Fibroblast of lung (primary cell): ENCODE results near the gene NEXN.

ENCODE experiments used
- EZH2 ChIP-seq: IDR thresholded peaks from 2 replicates; pipeline ENCODE4 v1.5.1; 2012; ENCODE audit warnings: low read length, control low read depth, mild to moderate bottlenecking; ENCODE audit errors: missing control alignments
- TF ChIP-seq, protein P1 (sequence below), 2 donors: IDR thresholded peaks in 1 of 2; conservative IDR thresholded peaks in 1 of 2; 1 replicate in 1 of 2; 2 replicates in 1 of 2; pipeline ENCODE4 v1.5.1; 2011 to 2012; ENCODE audit warnings: low read length in 2 of 2, control low read depth in 1 of 2, inconsistent platforms in 1 of 2, low read depth in 1 of 2, mild to moderate bottlenecking in 1 of 2

DNA sequence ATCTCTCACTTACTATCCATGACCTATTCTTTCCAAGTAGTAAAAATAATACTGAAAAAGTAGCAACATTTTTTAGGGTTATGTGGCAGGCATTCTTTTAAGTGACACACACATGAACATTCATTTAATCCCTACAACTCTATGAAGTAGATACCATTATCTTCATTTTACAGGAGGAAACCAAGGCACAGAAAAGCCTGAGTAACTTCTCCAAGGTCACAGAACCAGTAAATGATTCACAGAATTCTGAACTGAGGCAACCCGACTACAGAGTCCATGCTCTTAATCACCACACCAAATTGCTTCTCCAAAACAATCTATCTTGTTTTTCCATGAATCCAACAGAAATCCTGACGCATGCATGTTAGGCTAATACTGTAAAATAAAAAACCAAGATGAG, 73.0 kb downstream of the NEXN start:
- TF ChIP-seq, protein P1, sequence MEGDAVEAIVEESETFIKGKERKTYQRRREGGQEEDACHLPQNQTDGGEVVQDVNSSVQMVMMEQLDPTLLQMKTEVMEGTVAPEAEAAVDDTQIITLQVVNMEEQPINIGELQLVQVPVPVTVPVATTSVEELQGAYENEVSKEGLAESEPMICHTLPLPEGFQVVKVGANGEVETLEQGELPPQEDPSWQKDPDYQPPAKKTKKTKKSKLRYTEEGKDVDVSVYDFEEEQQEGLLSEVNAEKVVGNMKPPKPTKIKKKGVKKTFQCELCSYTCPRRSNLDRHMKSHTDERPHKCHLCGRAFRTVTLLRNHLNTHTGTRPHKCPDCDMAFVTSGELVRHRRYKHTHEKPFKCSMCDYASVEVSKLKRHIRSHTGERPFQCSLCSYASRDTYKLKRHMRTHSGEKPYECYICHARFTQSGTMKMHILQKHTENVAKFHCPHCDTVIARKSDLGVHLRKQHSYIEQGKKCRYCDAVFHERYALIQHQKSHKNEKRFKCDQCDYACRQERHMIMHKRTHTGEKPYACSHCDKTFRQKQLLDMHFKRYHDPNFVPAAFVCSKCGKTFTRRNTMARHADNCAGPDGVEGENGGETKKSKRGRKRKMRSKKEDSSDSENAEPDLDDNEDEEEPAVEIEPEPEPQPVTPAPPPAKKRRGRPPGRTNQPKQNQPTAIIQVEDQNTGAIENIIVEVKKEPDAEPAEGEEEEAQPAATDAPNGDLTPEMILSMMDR (conservative IDR thresholded peaks at IDR 0.05 in 1 of 2, IDR thresholded peaks at IDR 0.05 in 1 of 2; ENCODE audit: low read depth in 1 of 2, low read length in 2 of 2), result no peak
- no peak for TF ChIP-seq EZH2
